Nephron (organoid): Measurements from ENCODE around the gene TRMT61A.
A peak's percentile ranks its signal among the peaks of the same experiment; 100 is the strongest.

Source experiments
- H3K27ac Mint-ChIP-seq, 3 experiments: 2 replicates each; pipeline ENCODE4 v1.8.0; 2020; ENCODE audit warnings: mixed read lengths in 3 of 3, mild to moderate bottlenecking in 2 of 3, moderate library complexity in 1 of 3
- H3K27me3 Mint-ChIP-seq: 2 replicates; pipeline ENCODE4 v1.8.0; 2021; ENCODE audit warnings: low read depth, mild to moderate bottlenecking, moderate library complexity, mixed read lengths
- H3K36me3 Mint-ChIP-seq: 2 replicates; pipeline ENCODE4 v1.8.0; 2020; ENCODE audit warnings: low read depth, mixed read lengths
- H3K4me1 Mint-ChIP-seq: 2 replicates; pipeline ENCODE4 v1.8.0; 2020; ENCODE audit warnings: mixed read lengths
- H3K4me3 Mint-ChIP-seq, 3 experiments: 2 replicates each; pipeline ENCODE4 v1.8.0; 2020; ENCODE audit warnings: mild to moderate bottlenecking in 3 of 3, mixed read lengths in 3 of 3, moderate library complexity in 2 of 3
- H3K9me3 Mint-ChIP-seq: 2 replicates; pipeline ENCODE4 v1.8.0; 2020; ENCODE audit warnings: mixed read lengths
- TF ChIP-seq, protein P1 (sequence below), 3 experiments: fragments of 200-600 bp; sonication (generic); IDR thresholded peaks; one replicate each; pipeline ENCODE4 v1.5.0; 2021; ENCODE audit warnings: antibody characterized with exemption in 3 of 3; ENCODE audit not compliant: unreplicated experiment in 3 of 3

TRMT61A gene

GRCh38 chr14:103558071-103558882 is 29.3 kb downstream of the TRMT61A start:
- H3K27ac Mint-ChIP-seq, result peak overlapping the region; percentile 72 to 96 (median 86)
- no peaks in the 10 kb centered on the region for H3K9me3 Mint-ChIP-seq
- H3K4me3 Mint-ChIP-seq, result peak overlapping the region; percentile 73 to 81 (median 74)
- H3K27me3 Mint-ChIP-seq, result peaks cover 3% of the 10 kb centered on the region
- peaks cover 31% of the 10 kb centered on the region for H3K36me3 Mint-ChIP-seq
- peaks cover 59% of the 10 kb centered on the region for H3K4me1 Mint-ChIP-seq
- TF ChIP-seq, protein P1, sequence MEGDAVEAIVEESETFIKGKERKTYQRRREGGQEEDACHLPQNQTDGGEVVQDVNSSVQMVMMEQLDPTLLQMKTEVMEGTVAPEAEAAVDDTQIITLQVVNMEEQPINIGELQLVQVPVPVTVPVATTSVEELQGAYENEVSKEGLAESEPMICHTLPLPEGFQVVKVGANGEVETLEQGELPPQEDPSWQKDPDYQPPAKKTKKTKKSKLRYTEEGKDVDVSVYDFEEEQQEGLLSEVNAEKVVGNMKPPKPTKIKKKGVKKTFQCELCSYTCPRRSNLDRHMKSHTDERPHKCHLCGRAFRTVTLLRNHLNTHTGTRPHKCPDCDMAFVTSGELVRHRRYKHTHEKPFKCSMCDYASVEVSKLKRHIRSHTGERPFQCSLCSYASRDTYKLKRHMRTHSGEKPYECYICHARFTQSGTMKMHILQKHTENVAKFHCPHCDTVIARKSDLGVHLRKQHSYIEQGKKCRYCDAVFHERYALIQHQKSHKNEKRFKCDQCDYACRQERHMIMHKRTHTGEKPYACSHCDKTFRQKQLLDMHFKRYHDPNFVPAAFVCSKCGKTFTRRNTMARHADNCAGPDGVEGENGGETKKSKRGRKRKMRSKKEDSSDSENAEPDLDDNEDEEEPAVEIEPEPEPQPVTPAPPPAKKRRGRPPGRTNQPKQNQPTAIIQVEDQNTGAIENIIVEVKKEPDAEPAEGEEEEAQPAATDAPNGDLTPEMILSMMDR (IDR thresholded peaks at IDR 0.05; ENCODE audit: unreplicated experiment in 3 of 3), result no peak

DNA sequence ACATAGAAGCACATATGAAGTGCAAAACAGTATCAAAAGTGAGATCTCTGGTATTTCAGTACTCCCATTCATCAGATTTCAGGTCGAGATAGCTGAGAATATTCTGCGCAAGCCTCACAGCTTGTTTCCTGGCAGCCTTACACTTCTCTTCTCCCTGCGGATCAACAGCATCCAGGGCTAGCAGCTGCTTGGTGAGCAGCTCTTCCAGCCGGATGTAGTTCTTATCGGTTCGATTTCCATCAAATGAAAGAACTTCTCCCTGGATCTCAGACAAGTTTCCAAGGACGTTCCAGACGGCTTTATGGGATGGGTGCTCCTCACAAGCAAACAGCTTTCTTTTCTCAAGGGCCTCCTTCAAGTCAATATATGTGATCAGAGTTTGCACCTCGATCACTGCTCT is 30.8 kb downstream of the TRMT61A start:
- TF ChIP-seq, protein P1 (IDR thresholded peaks at IDR 0.05; ENCODE audit: unreplicated experiment in 3 of 3), result no peak
- Mint-ChIP-seq H3K27ac (peak overlapping the region in 2 of 3 experiments; percentile 35 to 56), H3K4me1 (peaks cover 68% of the 10 kb centered on the region), H3K36me3 (peaks cover 31% of the 10 kb centered on the region), H3K4me3 (peak overlapping the region; percentile 26 to 63 (median 62)), H3K27me3 (no peaks in the 10 kb centered on the region), H3K9me3 (no peaks in the 10 kb centered on the region)

DNA sequence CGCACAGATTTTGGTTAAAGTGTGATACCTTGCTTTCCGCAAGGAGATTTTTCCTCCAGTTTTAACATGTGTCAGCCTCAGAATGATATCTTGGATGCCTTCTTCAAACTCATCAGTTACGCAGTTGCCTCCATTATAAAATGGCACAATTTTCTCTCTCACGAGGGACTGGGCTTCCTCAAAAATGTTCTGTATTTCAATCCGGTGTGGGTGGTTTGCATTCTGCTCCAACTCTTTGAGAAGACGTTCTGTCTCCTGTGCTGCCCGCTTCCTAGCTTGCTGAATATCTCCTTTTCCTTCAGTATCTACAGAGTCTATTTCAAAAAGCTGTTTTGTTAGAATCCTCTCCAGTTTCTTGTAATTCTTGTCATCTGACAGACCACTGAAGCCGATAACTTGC is 31.7 kb downstream of the TRMT61A start:
- no peaks in the 10 kb centered on the region for H3K9me3 Mint-ChIP-seq
- H3K4me3 Mint-ChIP-seq, result peak overlapping the region; percentile 91 to 96 (median 96)
- H3K36me3 Mint-ChIP-seq, result peaks cover 31% of the 10 kb centered on the region
- TF ChIP-seq, protein P1 (IDR thresholded peaks at IDR 0.05; ENCODE audit: unreplicated experiment in 3 of 3), result no peak
- peaks cover 59% of the 10 kb centered on the region for H3K4me1 Mint-ChIP-seq
- no peaks in the 10 kb centered on the region for H3K27me3 Mint-ChIP-seq
- H3K27ac Mint-ChIP-seq, result peak overlapping the region; percentile 94 to 96 (median 96)

DNA sequence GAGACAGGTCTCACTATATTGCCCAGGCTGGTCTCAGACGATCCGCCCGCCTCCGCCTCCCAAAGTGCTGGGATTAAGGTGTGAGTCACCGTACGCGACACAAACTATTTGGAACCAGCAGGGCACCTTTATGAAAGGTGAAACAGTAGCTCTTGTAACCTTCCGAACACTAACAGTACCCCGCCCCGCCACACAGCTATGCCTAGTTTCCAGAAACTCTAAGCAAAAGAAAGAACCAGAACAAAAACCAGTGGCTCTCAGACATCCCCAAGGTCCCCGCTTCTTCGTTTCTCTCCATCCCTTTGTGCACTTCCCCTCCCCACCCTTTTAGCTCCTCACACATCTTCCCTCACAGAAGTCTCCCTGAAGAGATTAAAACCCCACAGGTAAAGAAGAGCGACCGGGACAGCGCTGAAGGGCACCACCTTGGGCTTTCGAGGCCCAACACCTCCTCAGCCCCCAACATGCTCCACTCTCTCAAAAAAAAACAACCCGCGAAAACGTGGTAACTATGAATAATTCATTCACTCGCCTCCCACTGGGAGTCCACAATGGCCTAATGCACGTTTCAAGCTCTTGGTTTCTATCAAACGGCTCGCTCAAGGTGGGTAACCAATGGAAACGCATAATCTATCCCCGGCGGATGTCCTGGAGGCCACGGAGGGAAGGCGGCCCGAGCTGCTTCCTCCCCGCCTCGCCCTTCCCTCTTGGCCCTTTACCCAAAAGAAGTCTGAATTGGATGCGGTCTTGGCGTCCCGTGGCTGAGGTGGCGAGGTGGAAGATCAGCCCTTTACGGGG is 32.6 kb downstream of the TRMT61A start:
- H3K36me3 Mint-ChIP-seq, result peaks cover 31% of the 10 kb centered on the region
- H3K4me3 Mint-ChIP-seq, result peak overlapping the region; percentile 91 to 96 (median 96)
- peak overlapping the region; percentile 94 to 96 (median 96) for H3K27ac Mint-ChIP-seq
- no peaks in the 10 kb centered on the region for H3K27me3 Mint-ChIP-seq
- H3K9me3 Mint-ChIP-seq, result no peaks in the 10 kb centered on the region
- TF ChIP-seq, protein P1 (IDR thresholded peaks at IDR 0.05; ENCODE audit: unreplicated experiment in 3 of 3), result no peak
- peaks cover 58% of the 10 kb centered on the region for H3K4me1 Mint-ChIP-seq

- Mint-ChIP-seq H3K4me1 (peaks cover 55% of the 10 kb centered on the region), H3K4me3 (peak overlapping the region; percentile 91 to 96 (median 96)), H3K9me3 (no peaks in the 10 kb centered on the region), H3K36me3 (peaks cover 31% of the 10 kb centered on the region), H3K27ac (peak overlapping the region; percentile 94 to 96 (median 96)), H3K27me3 (no peaks in the 10 kb centered on the region)
- TF ChIP-seq, protein P1 (IDR thresholded peaks at IDR 0.05; ENCODE audit: unreplicated experiment in 3 of 3), result no peak
Measured at GRCh38 chr14:103562179-103562428, 33.1 kb downstream of the TRMT61A start.
